K562 (cell line): Measurements from ENCODE around the gene PLAC9. TPM values are rescaled to one million over a fixed set of nuclear protein-coding genes. Genes with fewer than 3 reads are reported as not detected.

Experiments used
- CBX1 ChIP-seq: sonication (generic); IDR thresholded peaks from 2 replicates; pipeline ENCODE4 v1.6.1; 2016; ENCODE audit warnings: antibody characterized with exemption, low read depth, mild to moderate bottlenecking
- COPS2 ChIP-seq: fragments of 450-650 bp; conservative IDR thresholded peaks from 2 replicates; pipeline ENCODE4 v1.6.1; 2016; ENCODE audit warnings: mild to moderate bottlenecking, moderate library complexity
- FOSL1 ChIP-seq: fragments of 200-800 bp; sonication (Bioruptor generic); conservative IDR thresholded peaks from 2 replicates; pipeline ENCODE4 v1.6.1; 2016; ENCODE audit warnings: missing genetic modification characterization, missing compliant biosample characterization
- KDM5B ChIP-seq: fragments of 200-600 bp; sonication (generic); IDR thresholded peaks from 2 replicates; pipeline ENCODE4 v1.6.1; 2012; ENCODE audit warnings: low read depth, mild to moderate bottlenecking, moderate library complexity, low read length, control low read depth, inconsistent platforms; ENCODE audit not compliant: insufficient replicate concordance
- MCM3 ChIP-seq: fragments of 450-650 bp; IDR thresholded peaks from 2 replicates; pipeline ENCODE4 v1.6.1; 2016
- MTA3 ChIP-seq: fragments of 450-650 bp; formaldehyde crosslinking; IDR thresholded peaks from 2 replicates; pipeline ENCODE4 v1.6.1; 2017; ENCODE audit warnings: mild to moderate bottlenecking, borderline replicate concordance
- PYGO2 ChIP-seq: fragments of 450-650 bp; IDR thresholded peaks from 2 replicates; pipeline ENCODE4 v1.6.1; 2016; ENCODE audit warnings: mild to moderate bottlenecking, missing genetic modification characterization, moderate library complexity, missing compliant biosample characterization
- RBM34 ChIP-seq: fragments of 200-400 bp; formaldehyde crosslinking; IDR thresholded peaks from 2 replicates; pipeline ENCODE4 v1.6.1; 2018; ENCODE audit warnings: low read length, borderline replicate concordance; ENCODE audit not compliant: insufficient read depth
- polyA plus RNA-seq, 8 experiments: library from polyadenylated mRNA; depleted of rRNA in 4 of 8; stranded (reverse) in 5 of 8; unstranded in 3 of 8; fragments of >200 nt; fragmentation: Nextera tagmentation in 2 of 8; fragmentation: Illumina TruSeq in 1 of 8; extraction: Ambion mirVana in 2 of 8; extraction: Trizol in 1 of 8; gene quantifications; 2 replicates each; pipeline versions ENCODE4 v1.2.1 to v1.2.3, GENCODE V29; 2011 to 2014; ENCODE audit warnings: inconsistent platforms in 1 of 8, missing spikeins in 1 of 8
- total RNA-seq, 7 experiments: library from RNA; depleted of rRNA in 6 of 7; stranded (reverse); fragments of >200 nt in 6 of 7; fragmentation: Illumina TruSeq in 2 of 7; extraction: Trizol in 2 of 7; gene quantifications; 2 replicates each; pipeline versions ENCODE4 v1.2.1 to v1.2.3, GENCODE V29; 2011 to 2021; ENCODE audit warnings: low replicate concordance in 1 of 7
- TF ChIP-seq, protein P1 (sequence below): sonication (generic); formaldehyde crosslinking; IDR thresholded peaks from 2 replicates; pipeline ENCODE4 v1.8.1; 2023; ENCODE audit warnings: mild to moderate bottlenecking, missing genetic modification reagents
- TF ChIP-seq, protein P2 (sequence below), 2 experiments: fragments of 450-650 bp; IDR thresholded peaks; 2 replicates each; pipeline ENCODE4 v1.6.1; 2016
- TF ChIP-seq, protein P3 (sequence below): fragments of 250-450 bp; sonication (Bioruptor Pico); IDR thresholded peaks from 2 replicates; pipeline ENCODE4 v1.8.0; 2021; ENCODE audit warnings: borderline replicate concordance, mild to moderate bottlenecking, moderate library complexity; ENCODE audit not compliant: poor library complexity, severe bottlenecking
- TF ChIP-seq, protein P4 (sequence below): fragments of 250-450 bp; sonication (Bioruptor Pico); IDR thresholded peaks from 2 replicates; pipeline ENCODE4 v1.8.0; 2021; ENCODE audit warnings: mild to moderate bottlenecking, moderate library complexity
- TF ChIP-seq, protein P5 (sequence below), 2 experiments: fragments of 450-650 bp; IDR thresholded peaks; 2 replicates each; pipeline ENCODE4 v1.6.1; 2018; ENCODE audit warnings: mild to moderate bottlenecking in 2 of 2, low read depth in 1 of 2; ENCODE audit not compliant: partially characterized antibody in 2 of 2

The PLAC9 gene
- total and polyA plus RNA-seq, 9 of the 15 experiments (the other 6 are each of a cell fraction or from before 2014, with no cell fraction given), result not detected

DNA sequence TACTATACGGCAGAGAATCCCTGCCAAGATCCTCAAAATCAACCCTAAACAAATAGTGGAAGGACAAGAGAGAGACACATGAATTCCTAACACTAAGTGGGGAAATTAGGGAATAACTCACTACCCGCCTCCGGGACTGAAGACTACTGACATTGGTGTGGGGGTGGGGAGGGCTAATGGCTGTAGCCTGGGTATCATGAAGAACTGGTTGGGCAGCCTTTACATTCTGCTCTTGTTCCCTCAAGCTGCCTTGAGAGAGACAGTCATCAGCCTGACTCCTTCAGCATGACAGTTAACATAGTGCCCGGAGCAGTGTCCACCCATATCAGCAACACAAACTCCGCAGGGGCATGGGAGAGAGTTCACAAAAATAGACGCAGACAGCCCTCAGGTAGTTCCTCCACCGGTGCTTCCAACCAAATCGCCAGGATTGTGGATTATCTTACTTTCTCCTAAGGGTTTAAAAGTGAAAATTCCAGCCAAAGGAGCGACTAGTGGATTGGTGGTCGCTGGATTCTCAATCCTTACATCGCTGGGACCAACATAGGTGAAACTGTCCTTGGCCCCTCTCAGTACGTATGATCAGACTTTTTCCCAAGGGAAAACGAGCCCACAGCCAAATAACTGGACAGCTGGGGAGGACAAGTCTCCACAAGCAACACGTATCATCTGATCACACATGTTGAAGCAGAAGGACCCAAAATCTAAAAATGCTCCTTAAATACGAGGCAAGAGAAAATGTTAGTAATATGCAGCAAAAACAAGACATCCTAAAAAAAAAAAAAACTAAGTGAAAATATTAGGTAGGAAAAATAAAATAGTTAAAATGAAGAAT is 31.5 kb upstream of the PLAC9 start (continued):
- TF ChIP-seq, protein P1, sequence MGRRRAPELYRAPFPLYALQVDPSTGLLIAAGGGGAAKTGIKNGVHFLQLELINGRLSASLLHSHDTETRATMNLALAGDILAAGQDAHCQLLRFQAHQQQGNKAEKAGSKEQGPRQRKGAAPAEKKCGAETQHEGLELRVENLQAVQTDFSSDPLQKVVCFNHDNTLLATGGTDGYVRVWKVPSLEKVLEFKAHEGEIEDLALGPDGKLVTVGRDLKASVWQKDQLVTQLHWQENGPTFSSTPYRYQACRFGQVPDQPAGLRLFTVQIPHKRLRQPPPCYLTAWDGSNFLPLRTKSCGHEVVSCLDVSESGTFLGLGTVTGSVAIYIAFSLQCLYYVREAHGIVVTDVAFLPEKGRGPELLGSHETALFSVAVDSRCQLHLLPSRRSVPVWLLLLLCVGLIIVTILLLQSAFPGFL (CRISPR knock-in tag), result no peak
- TF ChIP-seq COPS2 (no peak), MCM3 (no peak), MTA3 (no peak), FOSL1 (tag) (no peak), RBM34 (no peak), CBX1 (no peak), KDM5B (no peak), PYGO2 (no peak)
- TF ChIP-seq, protein P2, sequence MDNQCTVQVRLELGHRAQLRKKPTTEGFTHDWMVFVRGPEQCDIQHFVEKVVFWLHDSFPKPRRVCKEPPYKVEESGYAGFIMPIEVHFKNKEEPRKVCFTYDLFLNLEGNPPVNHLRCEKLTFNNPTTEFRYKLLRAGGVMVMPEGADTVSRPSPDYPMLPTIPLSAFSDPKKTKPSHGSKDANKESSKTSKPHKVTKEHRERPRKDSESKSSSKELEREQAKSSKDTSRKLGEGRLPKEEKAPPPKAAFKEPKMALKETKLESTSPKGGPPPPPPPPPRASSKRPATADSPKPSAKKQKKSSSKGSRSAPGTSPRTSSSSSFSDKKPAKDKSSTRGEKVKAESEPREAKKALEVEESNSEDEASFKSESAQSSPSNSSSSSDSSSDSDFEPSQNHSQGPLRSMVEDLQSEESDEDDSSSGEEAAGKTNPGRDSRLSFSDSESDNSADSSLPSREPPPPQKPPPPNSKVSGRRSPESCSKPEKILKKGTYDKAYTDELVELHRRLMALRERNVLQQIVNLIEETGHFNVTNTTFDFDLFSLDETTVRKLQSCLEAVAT (IDR thresholded peaks at IDR 0.05), result no peak
- TF ChIP-seq, protein P3, sequence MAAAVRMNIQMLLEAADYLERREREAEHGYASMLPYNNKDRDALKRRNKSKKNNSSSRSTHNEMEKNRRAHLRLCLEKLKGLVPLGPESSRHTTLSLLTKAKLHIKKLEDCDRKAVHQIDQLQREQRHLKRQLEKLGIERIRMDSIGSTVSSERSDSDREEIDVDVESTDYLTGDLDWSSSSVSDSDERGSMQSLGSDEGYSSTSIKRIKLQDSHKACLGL, result no peak
- TF ChIP-seq, protein P4, sequence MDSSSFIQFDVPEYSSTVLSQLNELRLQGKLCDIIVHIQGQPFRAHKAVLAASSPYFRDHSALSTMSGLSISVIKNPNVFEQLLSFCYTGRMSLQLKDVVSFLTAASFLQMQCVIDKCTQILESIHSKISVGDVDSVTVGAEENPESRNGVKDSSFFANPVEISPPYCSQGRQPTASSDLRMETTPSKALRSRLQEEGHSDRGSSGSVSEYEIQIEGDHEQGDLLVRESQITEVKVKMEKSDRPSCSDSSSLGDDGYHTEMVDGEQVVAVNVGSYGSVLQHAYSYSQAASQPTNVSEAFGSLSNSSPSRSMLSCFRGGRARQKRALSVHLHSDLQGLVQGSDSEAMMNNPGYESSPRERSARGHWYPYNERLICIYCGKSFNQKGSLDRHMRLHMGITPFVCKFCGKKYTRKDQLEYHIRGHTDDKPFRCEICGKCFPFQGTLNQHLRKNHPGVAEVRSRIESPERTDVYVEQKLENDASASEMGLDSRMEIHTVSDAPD (CRISPR knock-in tag), result no peak
- TF ChIP-seq, protein P5, sequence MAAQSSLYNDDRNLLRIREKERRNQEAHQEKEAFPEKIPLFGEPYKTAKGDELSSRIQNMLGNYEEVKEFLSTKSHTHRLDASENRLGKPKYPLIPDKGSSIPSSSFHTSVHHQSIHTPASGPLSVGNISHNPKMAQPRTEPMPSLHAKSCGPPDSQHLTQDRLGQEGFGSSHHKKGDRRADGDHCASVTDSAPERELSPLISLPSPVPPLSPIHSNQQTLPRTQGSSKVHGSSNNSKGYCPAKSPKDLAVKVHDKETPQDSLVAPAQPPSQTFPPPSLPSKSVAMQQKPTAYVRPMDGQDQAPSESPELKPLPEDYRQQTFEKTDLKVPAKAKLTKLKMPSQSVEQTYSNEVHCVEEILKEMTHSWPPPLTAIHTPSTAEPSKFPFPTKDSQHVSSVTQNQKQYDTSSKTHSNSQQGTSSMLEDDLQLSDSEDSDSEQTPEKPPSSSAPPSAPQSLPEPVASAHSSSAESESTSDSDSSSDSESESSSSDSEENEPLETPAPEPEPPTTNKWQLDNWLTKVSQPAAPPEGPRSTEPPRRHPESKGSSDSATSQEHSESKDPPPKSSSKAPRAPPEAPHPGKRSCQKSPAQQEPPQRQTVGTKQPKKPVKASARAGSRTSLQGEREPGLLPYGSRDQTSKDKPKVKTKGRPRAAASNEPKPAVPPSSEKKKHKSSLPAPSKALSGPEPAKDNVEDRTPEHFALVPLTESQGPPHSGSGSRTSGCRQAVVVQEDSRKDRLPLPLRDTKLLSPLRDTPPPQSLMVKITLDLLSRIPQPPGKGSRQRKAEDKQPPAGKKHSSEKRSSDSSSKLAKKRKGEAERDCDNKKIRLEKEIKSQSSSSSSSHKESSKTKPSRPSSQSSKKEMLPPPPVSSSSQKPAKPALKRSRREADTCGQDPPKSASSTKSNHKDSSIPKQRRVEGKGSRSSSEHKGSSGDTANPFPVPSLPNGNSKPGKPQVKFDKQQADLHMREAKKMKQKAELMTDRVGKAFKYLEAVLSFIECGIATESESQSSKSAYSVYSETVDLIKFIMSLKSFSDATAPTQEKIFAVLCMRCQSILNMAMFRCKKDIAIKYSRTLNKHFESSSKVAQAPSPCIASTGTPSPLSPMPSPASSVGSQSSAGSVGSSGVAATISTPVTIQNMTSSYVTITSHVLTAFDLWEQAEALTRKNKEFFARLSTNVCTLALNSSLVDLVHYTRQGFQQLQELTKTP (IDR thresholded peaks at IDR 0.05; ENCODE audit: low read depth in 1 of 2, partially characterized antibody in 2 of 2), result no peak
